Measurements from ENCODE around the gene ZNF883. TPM values are rescaled to one million over a fixed set of nuclear protein-coding genes. Genes with fewer than 3 reads are reported as not detected.

ZNF883 gene
- total RNA-seq, 1 experiment from 2014 or later: 0.05 TPM

Other genes starting within 250 kb of the ZNF883 start
- gene SLC46A2, start 121.3 kb downstream of the ZNF883 start, total RNA-seq (2014; rRNA removed; shearing (Covaris generic)): not detected in 2 replicates
- 0.31 and 1.00 TPM in 2 replicates for gene ZFP37, start 44.5 kb upstream of the ZNF883 start, total RNA-seq (2014; rRNA removed; shearing (Covaris generic))
- 7.9 and 8.5 TPM in 2 replicates for gene SLC31A2, start 138.8 kb upstream of the ZNF883 start, total RNA-seq (2014; rRNA removed; shearing (Covaris generic))
- gene FKBP15, start 209.1 kb upstream of the ZNF883 start, total RNA-seq (2014; rRNA removed; shearing (Covaris generic)): 12.5 and 22.9 TPM in 2 replicates
- gene SLC31A1, start 209.4 kb upstream of the ZNF883 start, total RNA-seq (2014; rRNA removed; shearing (Covaris generic)): 9.9 and 18.4 TPM in 2 replicates

Measured in SJSA1 (cell line).